Small intestine (tissue), 7 donors: ENCODE data around the gene ITM2C. TPM values are rescaled to one million over a fixed set of nuclear protein-coding genes. Genes with fewer than 3 reads are reported as not detected.

ENCODE experiments used
- DNase-seq, 2 donors: peaks; one replicate each; pipeline versions ENCODE4 v3.0.0 to v3.0.0-alpha.2; 2013
- FAIRE-seq: peaks from 2 replicates; lab custom pipeline; 2012; peaks lifted over from hg19 to GRCh38; lab: Jason Lieb, UNC
- H3K27ac ChIP-seq, 3 donors: one replicate each; pipeline ENCODE4 v1.5.1; 2013; ENCODE audit warnings: low read length in 2 of 3, mild to moderate bottlenecking in 2 of 3, control low read depth in 1 of 3, inconsistent platforms in 1 of 3, low read depth in 1 of 3, moderate library complexity in 1 of 3
- H3K27me3 ChIP-seq, 3 donors: one replicate each; pipeline ENCODE4 v1.6.1; 2013; ENCODE audit warnings: low read length in 3 of 3, inconsistent platforms in 1 of 3; ENCODE audit not compliant: control insufficient read depth in 3 of 3, insufficient read depth in 3 of 3
- H3K36me3 ChIP-seq, 3 donors: one replicate each; pipeline ENCODE4 v1.6.1; 2013; ENCODE audit warnings: low read length in 3 of 3, inconsistent platforms in 1 of 3, low read depth in 1 of 3, mild to moderate bottlenecking in 1 of 3, moderate library complexity in 1 of 3; ENCODE audit not compliant: control insufficient read depth in 3 of 3, insufficient read depth in 2 of 3
- H3K4me1 ChIP-seq, 3 donors: one replicate each; pipeline ENCODE4 v1.6.1; 2013; ENCODE audit warnings: low read length in 2 of 3, inconsistent platforms in 1 of 3, low read depth in 1 of 3, mild to moderate bottlenecking in 1 of 3, moderate library complexity in 1 of 3; ENCODE audit not compliant: control insufficient read depth in 3 of 3, insufficient read depth in 2 of 3
- H3K4me3 ChIP-seq, 3 donors: one replicate each; pipeline ENCODE4 v1.5.1; 2013; ENCODE audit warnings: low read length in 3 of 3, control low read depth in 1 of 3, inconsistent platforms in 1 of 3, low read depth in 1 of 3, mild to moderate bottlenecking in 1 of 3, moderate library complexity in 1 of 3
- H3K9me3 ChIP-seq, 2 donors: one replicate each; pipeline ENCODE4 v1.6.1; 2013; ENCODE audit warnings: low read depth in 1 of 2, low read length in 1 of 2; ENCODE audit not compliant: control insufficient read depth in 2 of 2, insufficient read depth in 1 of 2
- WGBS, 3 donors: extraction: QIAGEN DNeasy Blood & Tissue Kit; methylation state at CpG; one replicate each; pipeline ENCODE4 v1.1.7; 2013; 5-methylcytosine and 5-hydroxymethylcytosine counted together
- polyA plus RNA-seq, 4 donors: library from polyadenylated mRNA; stranded (reverse) in 3 of 4; unstranded in 1 of 4; fragments of 200-250 nt in 3 of 4; fragments of 120-200 nt in 1 of 4; gene quantifications; one replicate each; pipeline versions ENCODE4 v1.2.1 to v1.2.3, GENCODE V29; 2013
- donor health status: healthy with polysubstance abuse.
- donor health status: control.
- donor health status: control.
- donor health status: Bipolar disorder and iron deficiency.
- donor health status: healthy.

Gene ITM2C
- polyA plus RNA-seq, 4 donors: 38.9 to 455 (median 168) TPM

- H3K27ac ChIP-seq: no peak overlapping the region
- WGBS, 3 donors: 51 to 66% (median 53%) methylated on average over 6 of the region's 6 CpGs
- no peak for FAIRE-seq
- no peaks in the 10 kb centered on the region for H3K9me3 ChIP-seq
- H3K36me3 ChIP-seq: no peaks in the 10 kb centered on the region
- H3K4me3 ChIP-seq: no peak overlapping the region
- H3K4me1 ChIP-seq: no peaks in the 10 kb centered on the region
- DNase-seq: no peak
- peaks cover 0 to 4% (median 0%) of the 10 kb centered on the region in 3 donors for H3K27me3 ChIP-seq
These were observed 50.6 kb downstream of the ITM2C start for GRCh38 chr2:230915319-230915718.

GRCh38 chr2:230916218-230916617 is 51.5 kb downstream of the ITM2C start:
- no peaks in the 10 kb centered on the region for H3K36me3 ChIP-seq
- H3K27ac ChIP-seq: no peak overlapping the region
- H3K9me3 ChIP-seq: no peaks in the 10 kb centered on the region
- peaks cover 0 to 4% (median 0%) of the 10 kb centered on the region in 3 donors for H3K27me3 ChIP-seq
- H3K4me3 ChIP-seq: no peak overlapping the region
- FAIRE-seq (no peak), DNase-seq (no peak)
- 72 to 80% (median 78%) methylated on average over 7 of the region's 7 CpGs for WGBS, 3 donors
- no peaks in the 10 kb centered on the region for H3K4me1 ChIP-seq

GRCh38 chr2:230919240-230919639 is 54.5 kb downstream of the ITM2C start:
- Histone ChIP-seq H3K9me3 (no peaks in the 10 kb centered on the region), H3K27ac (no peak overlapping the region), H3K4me3 (no peak overlapping the region), H3K36me3 (no peaks in the 10 kb centered on the region), H3K4me1 (no peaks in the 10 kb centered on the region), H3K27me3 (peaks cover 0 to 5% (median 0%) of the 10 kb centered on the region in 3 donors)
- DNase-seq (no peak), FAIRE-seq (no peak)
- WGBS, 3 donors: 61 to 76% (median 63%) methylated on average over 2 of the region's 2 CpGs

- DNase-seq: no peak
- H3K36me3 ChIP-seq: no peaks in the 10 kb centered on the region
- H3K4me1 ChIP-seq: no peaks in the 10 kb centered on the region
- H3K4me3 ChIP-seq: no peak overlapping the region
- H3K27ac ChIP-seq: no peak overlapping the region
- peaks cover 0 to 8% (median 0%) of the 10 kb centered on the region in 3 donors for H3K27me3 ChIP-seq
- no peaks in the 10 kb centered on the region for H3K9me3 ChIP-seq
- FAIRE-seq: no peak
- WGBS, 3 donors: 51 to 63% (median 57%) methylated on average over 2 of the region's 2 CpGs
These were observed 54.9 kb downstream of the ITM2C start for GRCh38 chr2:230919681-230920080.

- WGBS, 3 donors: 39 to 71% (median 64%) methylated on average over 2 of the region's 2 CpGs
- H3K4me1 ChIP-seq: no peaks in the 10 kb centered on the region
- H3K9me3 ChIP-seq: no peaks in the 10 kb centered on the region
- FAIRE-seq: no peak
- no peak for DNase-seq
- no peaks in the 10 kb centered on the region for H3K36me3 ChIP-seq
- no peak overlapping the region for H3K4me3 ChIP-seq
- H3K27ac ChIP-seq: peak overlapping the region in 1 of 3 donors; percentile 45
- H3K27me3 ChIP-seq: peaks cover 0 to 8% (median 0%) of the 10 kb centered on the region in 3 donors
These were observed 55.4 kb downstream of the ITM2C start for GRCh38 chr2:230920167-230920566.

GRCh38 chr2:230921806-230922595 is 57.3 kb downstream of the ITM2C start:
- FAIRE-seq (no peak), DNase-seq (no peak)
- Histone ChIP-seq H3K27me3 (peaks cover 0 to 8% (median 0%) of the 10 kb centered on the region in 3 donors), H3K4me1 (no peaks in the 10 kb centered on the region), H3K4me3 (peak overlapping the region in 1 of 3 donors; percentile 2), H3K36me3 (no peaks in the 10 kb centered on the region), H3K27ac (no peak overlapping the region), H3K9me3 (no peaks in the 10 kb centered on the region)
- WGBS, 3 donors: 57 to 78% (median 67%) methylated on average over 11 of the region's 11 CpGs

- H3K36me3 ChIP-seq: no peaks in the 10 kb centered on the region
- H3K27me3 ChIP-seq: peaks cover 0 to 4% (median 0%) of the 10 kb centered on the region in 3 donors
- H3K27ac ChIP-seq: peak overlapping the region in 1 of 3 donors; percentile 8
- WGBS, 3 donors: 70 to 87% (median 72%) methylated on average over 16 of the region's 16 CpGs
- H3K4me3 ChIP-seq: peak overlapping the region in 1 of 3 donors; percentile 4
- DNase-seq (no peak), FAIRE-seq (no peak)
- no peaks in the 10 kb centered on the region for H3K9me3 ChIP-seq
- no peaks in the 10 kb centered on the region for H3K4me1 ChIP-seq
These were observed 58.4 kb downstream of the ITM2C start for GRCh38 chr2:230922951-230923717.

GRCh38 chr2:230924092-230924469 is 59.3 kb downstream of the ITM2C start:
- FAIRE-seq: no peak
- DNase-seq: no peak
- Histone ChIP-seq H3K36me3 (no peaks in the 10 kb centered on the region), H3K4me3 (peak overlapping the region in 1 of 3 donors; percentile 4), H3K9me3 (no peaks in the 10 kb centered on the region), H3K27me3 (peaks cover 0 to 4% (median 0%) of the 10 kb centered on the region in 3 donors), H3K27ac (no peak overlapping the region), H3K4me1 (no peaks in the 10 kb centered on the region)
- WGBS, 3 donors: 34 to 74% (median 40%) methylated on average over 6 of the region's 6 CpGs
